Keratinocyte (primary cell): ENCODE data around the gene ZNF768. TPM values are rescaled to one million over a fixed set of nuclear protein-coding genes. Genes with fewer than 3 reads are reported as not detected.

Experiments
- DNase-seq: peaks from one replicate; pipeline ENCODE4 v3.0.0-alpha.2; 2011; ENCODE audit warnings: low read depth, missing footprints, low spot score
- FAIRE-seq: peaks from 2 replicates; lab custom pipeline; 2011; peaks lifted over from hg19 to GRCh38; lab: Jason Lieb, UNC
- H2AFZ ChIP-seq: 2 replicates; pipeline ENCODE4 v1.6.0; 2012; ENCODE audit warnings: low read length, control low read depth, inconsistent platforms; ENCODE audit not compliant: control insufficient read depth
- H3K27ac ChIP-seq: 2 replicates; pipeline ENCODE4 v1.5.1; 2011; ENCODE audit warnings: low read length; ENCODE audit not compliant: control insufficient read depth, insufficient read depth
- H3K27me3 ChIP-seq: 3 replicates; pipeline ENCODE4 v1.6.0; 2011; ENCODE audit warnings: low read length; ENCODE audit not compliant: control insufficient read depth, insufficient read depth; ENCODE audit errors: extremely low read depth
- H3K36me3 ChIP-seq, 2 experiments: 2 replicates in 1 of 2; 3 replicates in 1 of 2; pipeline ENCODE4 v1.5.1; 2011; ENCODE audit warnings: low read length in 2 of 2, mild to moderate bottlenecking in 1 of 2; ENCODE audit not compliant: control insufficient read depth in 2 of 2, insufficient read depth in 2 of 2; ENCODE audit errors: extremely low read depth in 1 of 2
- H3K4me1 ChIP-seq: 3 replicates; pipeline ENCODE4 v1.5.1; 2011; ENCODE audit warnings: low read length; ENCODE audit not compliant: control insufficient read depth, insufficient read depth; ENCODE audit errors: extremely low read depth
- H3K4me2 ChIP-seq: 3 replicates; pipeline ENCODE4 v1.6.0; 2011; ENCODE audit warnings: low read depth, low read length; ENCODE audit not compliant: control insufficient read depth, insufficient read depth; ENCODE audit errors: extremely low read depth
- H3K4me3 ChIP-seq, 3 experiments: fragments of 200-600 bp in 1 of 3; sonication (generic) in 1 of 3; 2 replicates in 2 of 3; 3 replicates in 1 of 3; pipeline ENCODE4 v1.5.1; 2011 to 2016; ENCODE audit warnings: low read length in 3 of 3, mild to moderate bottlenecking in 3 of 3, control low read depth in 2 of 3, inconsistent platforms in 1 of 3, low read depth in 1 of 3, mixed read lengths in 1 of 3, mixed run types in 1 of 3, moderate library complexity in 1 of 3; ENCODE audit not compliant: control insufficient read depth in 2 of 3, insufficient read depth in 2 of 3; ENCODE audit errors: extremely low read depth in 1 of 3
- H3K79me2 ChIP-seq: 2 replicates; pipeline ENCODE4 v1.6.0; 2012; ENCODE audit warnings: low read length; ENCODE audit not compliant: control insufficient read depth, insufficient read depth
- H3K9ac ChIP-seq: 3 replicates; pipeline ENCODE4 v1.6.0; 2011; ENCODE audit warnings: low read length; ENCODE audit not compliant: control insufficient read depth, insufficient read depth; ENCODE audit errors: extremely low read depth
- H3K9me1 ChIP-seq: 3 replicates; pipeline ENCODE4 v1.6.0; 2011; ENCODE audit warnings: low read length; ENCODE audit not compliant: control insufficient read depth, insufficient read depth; ENCODE audit errors: extremely low read depth
- H3K9me3 ChIP-seq: 2 replicates; pipeline ENCODE4 v1.5.1; 2012; ENCODE audit warnings: low read depth, low read length; ENCODE audit not compliant: control insufficient read depth
- H4K20me1 ChIP-seq: 3 replicates; pipeline ENCODE4 v1.6.0; 2011; ENCODE audit warnings: low read length; ENCODE audit not compliant: control insufficient read depth, insufficient read depth; ENCODE audit errors: extremely low read depth
- CTCF ChIP-seq, 3 experiments: IDR thresholded peaks in 1 of 3; conservative IDR thresholded peaks in 1 of 3; optimal IDR thresholded peaks in 1 of 3; 2 replicates in 2 of 3; 3 replicates in 1 of 3; pipeline versions ENCODE3 to v1.5.1; 2011; ENCODE audit warnings: low read length in 3 of 3, mild to moderate bottlenecking in 3 of 3, moderate library complexity in 2 of 3, control low read depth in 1 of 3, inconsistent platforms in 1 of 3; ENCODE audit not compliant: insufficient read depth in 2 of 3; ENCODE audit errors: extremely low read depth in 1 of 3
- EZH2 ChIP-seq: IDR thresholded peaks from one replicate; pipeline ENCODE4 v1.6.1; 2012; ENCODE audit warnings: inconsistent platforms, mild to moderate bottlenecking, low read length, moderate library complexity
- dilution Hi-C: fragments of 300-500 bp; cut with MboI; formaldehyde crosslinking; loops from one replicate; pipeline ENCODE4 v1.7.0; 2020; ENCODE audit warnings: low sequenced_read_pairs; ENCODE audit not compliant: extremely low pct_ligation_motif_present
- polyA plus RNA-seq, 5 experiments: library from polyadenylated mRNA; depleted of rRNA in 3 of 5; stranded (reverse) in 3 of 5; stranded (forward) in 1 of 5; unstranded in 1 of 5; fragments of >200 nt; gene quantifications; 1 replicate in 1 of 5; 2 replicates in 3 of 5; 3 replicates in 1 of 5; pipeline versions ENCODE4 v1.2.1 to v1.2.3, GENCODE V29; 2011 to 2012; ENCODE audit warnings: missing spikeins in 2 of 5, low read depth in 1 of 5, low replicate concordance in 1 of 5

The ZNF768 gene
- polyA plus RNA-seq, 1 donor (not counting 4 experiments of a cell fraction or from before 2014, with no cell fraction given), result 10.9 TPM

DNA sequence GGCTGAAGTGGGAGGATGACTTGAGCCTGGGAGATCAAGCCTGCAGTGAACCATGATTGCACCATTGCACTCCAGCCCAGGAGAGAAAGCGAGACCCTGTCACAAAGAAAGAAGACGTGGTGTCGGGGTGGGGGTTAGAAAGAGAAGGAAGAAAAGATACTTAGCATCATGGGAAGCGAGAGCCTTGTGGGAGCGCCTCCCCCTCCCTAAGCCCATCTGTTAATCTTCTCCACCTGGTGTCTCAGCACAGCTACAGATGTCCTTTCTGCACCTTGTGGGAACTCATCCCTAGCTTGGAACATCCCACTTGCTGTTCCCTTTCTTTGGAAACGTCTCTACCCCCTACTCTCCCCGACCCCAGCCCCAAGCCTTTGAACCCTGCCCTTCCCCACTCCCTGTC is 39.2 kb upstream of the ZNF768 start:
- no peak overlapping the region for H3K27ac ChIP-seq
- TF ChIP-seq CTCF (optimal IDR thresholded peaks at IDR 0.05 in 1 of 3, IDR thresholded peaks at IDR 0.05 in 1 of 3, conservative IDR thresholded peaks at IDR 0.05 in 1 of 3; ENCODE audit: extremely low read depth in 1 of 3, insufficient read depth in 2 of 3, low read length in 3 of 3) (no peak), EZH2 (no peak)
- dilution Hi-C loops, result no loop called here

DNA sequence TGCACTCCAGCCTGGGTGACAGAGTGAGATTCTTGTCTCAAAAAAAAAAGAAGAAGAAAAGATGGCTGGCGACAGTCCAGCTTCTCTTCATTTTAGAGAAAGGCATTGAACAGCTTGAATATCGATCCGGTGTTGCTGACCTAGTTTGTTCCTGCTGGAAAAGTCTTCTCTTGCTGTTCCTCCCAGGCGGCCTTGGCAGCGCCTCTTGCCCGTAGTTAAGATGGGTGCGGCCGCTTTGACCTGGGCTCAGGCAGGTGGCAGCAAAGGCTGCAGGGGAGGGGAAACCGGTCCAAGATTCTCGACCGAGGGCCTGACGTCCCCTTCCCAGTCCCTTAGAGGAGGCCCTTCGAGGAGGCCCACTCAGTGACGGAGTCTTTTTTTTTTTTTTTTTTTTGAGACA is 35.7 kb upstream of the ZNF768 start:
- dilution Hi-C loops, result no loop called here
- Histone ChIP-seq H3K36me3 (no peaks in the 10 kb centered on the region), H2AFZ (no peak overlapping the region), H3K9me1 (no peaks in the 10 kb centered on the region), H3K9ac (no peak overlapping the region), H3K27me3 (no peaks in the 10 kb centered on the region), H3K4me3 (no peak overlapping the region), H3K9me3 (no peaks in the 10 kb centered on the region), H3K27ac (no peak overlapping the region), H3K79me2 (peaks cover 7% of the 10 kb centered on the region), H3K4me2 (no peak overlapping the region), H3K4me1 (peaks cover 11% of the 10 kb centered on the region), H4K20me1 (no peaks in the 10 kb centered on the region)
- FAIRE-seq (no peak), DNase-seq (no peak)
- TF ChIP-seq CTCF (optimal IDR thresholded peaks at IDR 0.05 in 1 of 3, IDR thresholded peaks at IDR 0.05 in 1 of 3, conservative IDR thresholded peaks at IDR 0.05 in 1 of 3; ENCODE audit: extremely low read depth in 1 of 3, insufficient read depth in 2 of 3, low read length in 3 of 3), result no peak

More for the DNA sequence above, 39.2 kb upstream of the ZNF768 start:
- Histone ChIP-seq H3K4me2 (no peak overlapping the region), H3K9ac (no peak overlapping the region), H3K79me2 (no peaks in the 10 kb centered on the region), H3K9me3 (no peaks in the 10 kb centered on the region), H2AFZ (no peak overlapping the region), H3K9me1 (no peaks in the 10 kb centered on the region), H3K4me1 (peaks cover 25% of the 10 kb centered on the region), H4K20me1 (no peaks in the 10 kb centered on the region), H3K36me3 (no peaks in the 10 kb centered on the region), H3K4me3 (no peak overlapping the region), H3K27me3 (no peaks in the 10 kb centered on the region)
- no peak for FAIRE-seq
- no peak for DNase-seq
